GM18499 (cell line): ENCODE results near the gene PRKAR1B.
"Not testable (repeated sequence)": the region's sequence is repeated elsewhere in the genome, so short reads cannot be mapped to it uniquely, and the experiment has no call there.

Experiments
- ATAC-seq: cut with Tn5 transposase; IDR thresholded peaks from one replicate; pipeline ENCODE4 v1.9.1; 2021; ENCODE audit warnings: moderate number of reproducible peaks; ENCODE audit not compliant: insufficient read depth, unreplicated experiment

Gene PRKAR1B

DNA sequence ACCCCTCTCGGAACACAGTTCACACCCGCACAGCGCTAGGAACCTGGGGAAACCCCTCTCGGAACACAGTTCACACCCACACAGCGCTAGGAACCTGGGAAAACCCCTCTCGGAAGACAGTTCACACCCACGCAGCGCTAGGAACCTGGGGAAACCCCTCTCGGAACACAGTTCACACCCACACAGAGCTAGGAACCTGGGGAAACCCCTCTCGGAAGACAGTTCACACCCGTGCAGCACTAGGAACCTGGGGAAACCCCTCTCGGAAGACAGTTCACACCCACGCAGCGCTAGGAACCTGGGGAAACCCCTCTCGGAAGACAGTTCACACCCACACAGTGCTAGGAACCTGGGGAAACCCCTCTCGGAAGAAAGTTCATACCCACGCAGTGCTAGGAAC lies 74.9 kb downstream of the PRKAR1B start:
- not testable (repeated sequence) for ATAC-seq

DNA sequence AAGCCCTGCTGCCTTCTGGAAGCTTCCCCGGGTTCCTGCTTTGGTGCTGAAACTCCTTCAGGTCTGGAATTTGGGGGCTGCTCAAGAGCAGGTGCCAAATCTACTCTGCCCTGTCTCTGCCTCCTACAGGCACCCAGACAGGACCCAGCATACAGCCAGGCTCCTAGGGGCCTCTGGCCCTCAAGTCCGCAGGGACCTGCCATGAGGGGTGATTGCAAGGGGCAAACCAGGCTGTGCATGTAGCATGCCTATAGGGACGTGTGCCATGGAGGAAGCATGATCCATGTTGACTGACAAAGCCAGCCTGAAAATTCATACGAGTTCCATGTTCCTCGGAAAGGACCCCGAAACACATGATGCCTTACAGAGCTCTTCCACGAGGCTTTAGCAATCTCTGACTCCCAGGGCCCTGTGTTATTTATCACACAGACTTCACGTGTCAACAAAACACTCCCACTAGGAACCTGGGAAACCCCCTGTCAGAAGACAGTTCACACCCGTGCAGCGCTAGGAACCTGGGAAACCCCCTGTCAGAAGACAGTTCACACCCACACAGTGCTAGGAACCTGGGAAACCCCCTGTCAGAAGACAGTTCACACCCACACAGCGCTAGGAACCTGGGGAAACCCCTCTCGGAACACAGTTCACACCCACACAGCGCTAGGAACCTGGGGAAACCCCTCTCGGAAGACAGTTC lies 75.9 kb downstream of the PRKAR1B start:
- ATAC-seq: no peak

DNA sequence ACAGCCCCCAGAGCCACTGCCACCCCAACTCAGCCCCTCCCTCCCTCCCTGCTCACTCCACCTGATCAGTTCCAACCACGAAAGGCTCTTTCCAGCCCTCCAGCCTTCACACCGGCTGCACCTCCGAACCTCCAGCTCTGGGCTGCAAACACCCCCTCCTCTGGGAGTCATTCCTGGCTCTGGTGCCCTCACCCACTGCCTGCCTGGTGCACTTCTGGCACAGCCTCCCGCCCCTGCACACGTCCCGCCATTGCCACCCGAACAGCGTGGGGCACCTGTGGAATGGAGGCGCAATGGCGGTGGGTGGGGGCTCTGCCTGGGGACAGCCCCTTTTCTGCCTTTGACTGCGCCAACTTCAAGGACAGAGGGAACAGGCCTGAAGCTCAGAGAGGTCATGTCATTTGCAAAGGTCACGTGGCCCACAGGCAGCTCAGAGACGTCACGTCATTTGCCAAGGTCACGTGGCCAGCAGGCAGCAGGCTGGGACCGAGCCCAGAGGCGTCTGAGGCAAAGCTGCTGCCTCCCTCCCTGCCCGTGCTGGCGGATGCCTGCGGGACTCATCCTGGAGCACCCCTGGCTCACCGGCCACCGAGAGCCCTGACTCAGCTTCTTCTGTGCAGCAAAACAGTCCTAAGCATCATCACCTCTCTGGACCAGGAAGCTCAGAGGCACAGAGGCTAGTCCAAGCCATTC lies 76.6 kb downstream of the PRKAR1B start:
- no peak for ATAC-seq

DNA sequence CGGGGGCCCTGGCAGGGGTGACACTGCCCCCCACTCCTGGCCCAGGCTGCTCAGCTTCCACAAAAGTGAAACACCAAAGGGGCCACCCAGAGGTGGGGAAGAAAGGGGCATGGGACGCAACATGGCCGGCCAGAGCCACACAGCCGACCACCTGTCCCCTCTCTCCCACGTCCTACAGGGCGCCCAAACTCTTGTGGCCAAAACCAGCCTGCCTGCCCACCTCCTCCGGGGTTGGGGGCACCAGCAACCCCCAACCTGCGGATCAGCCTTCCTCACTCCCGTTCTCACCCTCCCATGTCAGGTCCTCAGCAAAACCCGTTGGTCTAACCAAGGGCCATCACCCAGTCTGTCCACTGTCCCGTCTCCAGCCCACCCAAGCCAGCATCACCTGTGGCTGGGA lies 80.1 kb downstream of the PRKAR1B start:
- no peak for ATAC-seq

DNA sequence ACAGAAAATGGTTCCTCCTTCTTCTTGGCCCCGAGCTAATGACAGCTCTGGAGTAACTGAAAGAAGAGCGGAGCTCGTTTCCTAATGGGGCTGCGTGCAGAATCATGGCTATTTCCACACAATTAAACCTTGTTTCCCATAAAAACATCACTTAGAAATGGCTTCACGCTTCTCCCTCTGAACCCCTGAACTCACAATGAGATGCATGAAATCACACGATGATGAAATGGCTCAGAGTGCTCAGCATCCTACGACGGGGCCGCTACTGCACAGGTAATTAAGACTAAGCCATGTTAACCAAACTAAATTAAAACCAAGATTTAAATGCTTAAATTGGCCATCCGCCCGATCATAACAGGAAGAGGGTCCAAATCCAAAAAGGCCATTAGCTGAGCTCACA lies 80.6 kb downstream of the PRKAR1B start:
- no peak for ATAC-seq

DNA sequence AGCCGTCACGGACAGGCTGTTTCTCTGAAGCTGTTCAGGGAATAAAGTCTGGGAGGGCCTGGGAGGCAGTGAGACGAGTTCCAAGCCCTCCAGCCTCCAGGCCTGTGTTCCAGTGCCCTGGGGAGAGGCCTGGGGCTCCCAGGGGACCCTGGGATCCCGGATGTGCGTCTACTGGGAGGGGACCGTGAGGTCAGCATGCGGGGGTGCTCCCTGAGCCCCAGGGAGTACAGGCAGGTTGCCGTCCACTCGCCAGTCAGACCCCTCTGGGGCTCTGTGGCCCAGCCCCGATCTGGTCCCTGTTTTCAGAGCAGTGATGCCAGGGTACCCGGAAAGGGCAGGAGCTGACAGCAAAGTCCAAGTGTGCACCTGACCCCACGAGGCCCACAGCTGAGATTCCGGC lies 81.5 kb downstream of the PRKAR1B start:
- ATAC-seq: no peak

DNA sequence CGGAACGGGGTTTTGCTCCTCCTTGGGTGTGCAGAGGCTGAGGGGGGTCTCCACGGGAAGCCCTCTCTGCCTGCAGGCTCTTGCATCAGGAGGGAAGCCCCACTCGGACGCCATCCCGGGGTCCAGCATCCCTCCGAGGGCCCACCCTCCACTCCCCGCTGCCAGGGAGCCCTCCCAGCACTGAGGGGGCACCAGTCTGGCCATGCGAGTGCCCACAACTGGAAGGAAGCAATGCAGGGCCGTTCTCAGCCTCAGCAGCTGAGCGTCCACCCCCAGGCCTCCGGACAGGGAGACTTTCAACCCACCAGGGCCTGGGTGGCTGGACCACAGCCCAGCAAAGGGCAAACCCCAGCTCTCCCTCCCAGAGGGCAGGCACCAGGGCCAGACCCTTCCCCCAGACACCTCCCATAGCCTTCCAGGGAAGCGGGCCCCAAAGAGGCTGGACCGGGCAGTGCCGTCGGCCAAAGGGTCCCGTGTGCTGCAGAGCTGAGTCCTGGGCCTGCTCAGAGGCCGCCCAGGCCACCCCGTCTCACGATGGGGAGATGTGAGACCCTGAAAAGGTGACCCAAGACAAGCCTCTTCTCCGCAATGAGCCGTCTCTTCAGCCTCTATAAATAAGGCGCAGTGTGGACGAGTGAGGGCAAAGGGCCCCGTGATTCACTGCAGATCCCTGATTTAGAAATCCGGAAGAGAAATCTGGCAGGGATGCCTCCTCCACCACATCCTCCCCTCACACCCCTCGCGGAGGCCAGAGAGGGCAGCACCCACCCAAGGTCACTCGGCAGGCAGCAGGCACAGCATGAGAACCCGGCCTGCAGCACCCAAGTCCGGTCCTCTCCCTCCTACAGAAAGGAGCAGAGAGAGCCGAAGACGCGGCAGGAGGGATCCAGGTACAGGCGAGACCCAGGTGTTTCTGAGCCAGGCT lies 82.4 kb downstream of the PRKAR1B start:
- ATAC-seq: no peak

DNA sequence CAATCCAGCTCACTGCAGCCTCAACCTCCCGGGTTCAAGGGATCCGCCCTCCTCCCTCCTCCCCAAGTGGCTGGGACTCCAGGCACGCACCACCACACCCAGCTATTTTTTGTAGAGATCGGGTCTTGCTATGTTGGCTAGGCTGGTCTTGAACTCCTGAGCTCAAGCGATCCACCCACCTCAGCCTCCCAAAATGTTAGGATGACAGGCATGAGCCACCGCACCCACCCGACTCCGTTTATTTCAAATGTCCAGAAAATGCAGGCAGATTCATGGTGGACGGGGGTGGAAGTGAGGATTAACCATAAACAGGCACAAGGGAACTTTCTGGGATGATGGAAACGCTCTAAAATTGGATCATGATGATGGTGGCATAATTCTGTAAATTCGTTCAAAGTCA lies 85.1 kb downstream of the PRKAR1B start:
- no peak for ATAC-seq

DNA sequence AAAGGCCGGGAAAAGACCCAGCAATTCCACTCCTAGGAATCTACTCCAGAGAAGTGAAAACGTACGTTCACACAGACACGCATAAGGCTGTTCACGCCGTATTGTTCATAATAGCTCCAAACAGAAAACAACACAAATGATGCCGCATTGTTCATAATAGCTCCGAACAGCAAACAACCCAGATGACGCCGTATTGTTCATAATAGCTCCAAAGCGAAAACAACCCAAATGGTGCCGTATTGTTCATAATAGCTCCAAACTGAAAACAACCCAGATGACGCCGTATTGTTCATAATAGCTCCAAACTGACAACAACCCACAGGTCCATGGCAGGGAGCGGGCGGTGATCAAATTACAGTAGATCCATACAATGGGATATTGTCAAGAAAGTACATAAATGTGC lies 85.8 kb downstream of the PRKAR1B start:
- ATAC-seq: no peak

DNA sequence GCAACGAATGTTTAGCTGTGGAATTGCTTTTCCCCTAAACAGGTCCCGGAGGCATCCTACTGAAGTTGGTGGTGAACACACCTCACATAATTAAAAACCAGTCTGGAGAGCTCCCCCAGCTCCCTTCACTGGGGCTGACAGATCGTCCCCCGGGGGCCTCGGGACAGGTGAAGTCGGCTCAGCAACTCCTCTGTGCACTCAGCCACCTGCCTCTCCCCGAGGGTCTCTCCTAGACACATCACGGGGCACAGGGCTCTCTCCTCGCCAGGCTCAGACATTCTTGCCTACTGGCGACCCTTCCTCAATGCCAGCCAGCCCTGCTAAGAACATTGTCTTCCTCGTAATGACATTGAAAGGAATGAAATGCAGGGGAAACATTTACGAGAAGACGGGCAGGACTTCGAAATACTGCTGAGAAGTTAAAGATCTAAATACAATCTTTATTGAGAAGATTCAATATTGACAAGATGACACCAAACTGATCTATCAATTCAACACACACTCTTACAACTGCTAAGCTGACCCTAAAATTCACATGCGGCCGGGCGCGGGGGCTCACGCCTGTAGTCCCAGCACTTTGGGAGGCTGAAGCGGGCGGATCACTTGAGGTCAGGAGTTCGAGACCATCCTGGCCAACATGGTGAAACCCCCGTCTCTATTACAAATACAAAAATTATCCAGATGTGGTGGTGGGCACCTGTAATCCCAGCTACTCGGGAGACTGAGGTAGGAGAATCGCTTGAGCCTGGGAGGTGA lies 88.6 kb downstream of the PRKAR1B start:
- no peak for ATAC-seq

DNA sequence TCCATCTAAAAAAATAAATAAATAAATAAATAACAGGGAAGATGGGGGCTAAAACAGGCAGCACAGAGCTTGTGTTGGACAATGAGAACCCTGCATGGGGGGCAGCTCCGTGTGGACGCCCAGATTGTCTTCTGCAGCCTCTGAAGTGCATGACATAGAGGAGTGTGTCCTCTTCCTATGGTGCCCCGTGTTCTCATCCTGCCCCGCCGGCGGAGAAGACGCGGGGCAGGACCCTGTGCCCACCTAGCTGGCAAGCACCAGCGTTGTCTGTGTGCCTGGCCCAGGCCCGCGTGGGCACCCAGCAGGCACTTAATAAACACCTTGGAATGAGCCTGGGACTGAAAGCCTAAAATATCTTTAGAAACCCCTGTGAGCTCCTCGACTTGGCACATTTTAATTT lies 89.3 kb downstream of the PRKAR1B start:
- ATAC-seq: no peak

DNA sequence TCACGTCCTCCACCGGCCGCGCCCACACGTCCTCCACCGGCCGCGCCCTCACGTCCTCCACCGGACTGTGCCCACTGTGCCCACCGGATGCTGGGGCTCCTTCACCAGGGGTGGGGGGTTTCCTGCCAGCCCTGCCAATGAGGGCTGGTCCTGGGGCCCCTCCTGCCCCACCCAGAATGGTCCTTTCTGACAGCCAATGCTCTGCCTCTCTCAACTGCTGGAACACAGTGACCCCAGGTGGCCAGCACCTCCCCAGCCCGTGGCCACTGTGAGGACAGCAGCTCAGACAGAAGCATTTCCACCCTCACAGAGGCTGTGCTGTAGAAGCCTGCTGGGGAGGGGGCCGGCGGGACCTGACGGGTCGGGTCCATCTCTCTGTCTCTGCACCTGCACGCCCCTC lies 90.7 kb downstream of the PRKAR1B start:
- no peak for ATAC-seq

DNA sequence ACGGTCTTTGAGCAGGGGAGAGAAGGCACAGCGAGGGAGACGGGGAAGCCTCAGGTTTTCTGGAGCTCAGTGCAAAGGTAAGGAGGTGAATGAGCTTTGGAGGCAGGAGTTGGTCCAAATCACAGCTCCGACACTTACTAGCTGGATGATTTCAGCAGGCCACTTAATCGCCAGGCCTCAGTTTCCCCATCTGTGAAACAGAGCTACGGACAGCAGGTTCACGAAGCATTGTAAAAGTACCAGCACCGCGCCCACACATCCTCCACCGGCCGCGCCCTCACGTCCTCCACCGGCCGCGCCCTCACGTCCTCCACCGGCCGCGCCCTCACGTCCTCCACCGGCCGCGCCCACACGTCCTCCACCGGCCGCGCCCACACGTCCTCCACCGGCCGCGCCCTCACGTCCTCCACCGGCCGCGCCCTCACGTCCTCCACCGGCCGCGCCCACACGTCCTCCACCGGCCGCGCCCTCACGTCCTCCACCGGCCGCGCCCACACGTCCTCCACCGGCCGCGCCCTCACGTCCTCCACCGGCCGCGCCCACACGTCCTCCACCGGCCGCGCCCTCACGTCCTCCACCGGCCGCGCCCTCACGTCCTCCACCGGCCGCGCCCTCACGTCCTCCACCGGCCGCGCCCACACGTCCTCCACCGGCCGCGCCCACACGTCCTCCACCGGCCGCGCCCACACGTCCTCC lies 91.2 kb downstream of the PRKAR1B start:
- ATAC-seq: not testable (repeated sequence)

DNA sequence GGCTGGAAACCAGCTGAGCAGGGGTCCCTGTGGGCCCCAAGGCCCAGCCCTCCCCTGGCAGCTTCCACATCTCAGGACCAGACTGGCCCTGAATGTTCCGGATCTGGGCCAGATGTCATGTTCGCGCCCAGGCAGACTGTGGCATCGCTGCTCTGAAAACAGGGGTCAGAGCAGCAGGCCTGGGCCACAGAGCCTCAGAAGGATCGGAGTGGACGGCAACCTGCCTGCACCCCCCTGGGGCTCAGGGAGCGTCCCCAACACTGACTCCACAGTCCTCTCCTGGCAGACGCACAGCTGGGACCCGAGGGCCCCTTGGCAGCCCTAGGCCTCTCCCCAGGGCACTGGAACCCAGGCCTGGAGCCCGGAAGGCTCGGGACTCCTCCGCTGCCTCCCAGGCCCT lies 91.9 kb downstream of the PRKAR1B start:
- ATAC-seq: no peak

DNA sequence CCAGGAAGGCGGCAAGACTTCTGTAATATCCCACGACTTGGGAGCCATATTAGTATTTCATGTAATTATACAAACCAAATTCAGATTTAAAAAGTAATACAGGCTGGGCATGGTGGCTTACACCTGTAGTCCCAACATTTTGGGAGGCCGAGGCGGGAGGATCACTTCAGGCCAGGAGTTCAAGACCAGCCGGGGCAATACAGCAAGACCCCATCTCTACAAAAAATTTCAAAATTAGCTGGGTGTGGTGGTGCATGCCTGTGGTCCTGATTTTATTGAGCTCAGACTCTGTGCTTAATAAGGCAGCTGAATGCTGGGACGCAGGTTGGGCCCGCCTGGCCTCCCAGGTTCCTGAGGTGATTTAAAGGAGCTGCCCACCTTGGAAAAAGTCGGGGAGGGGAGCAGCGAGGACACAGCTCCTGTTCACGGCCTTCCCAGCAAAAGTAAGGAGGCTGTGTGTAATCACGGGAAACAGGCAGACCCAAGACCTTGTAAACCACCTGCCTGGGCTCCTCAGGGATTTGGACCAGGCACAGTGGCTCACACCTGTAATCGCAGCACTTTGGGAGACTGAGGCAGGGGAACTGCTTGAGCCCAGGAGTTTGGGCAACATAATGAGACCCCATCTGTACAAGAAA lies 93.6 kb downstream of the PRKAR1B start:
- no peak for ATAC-seq

DNA sequence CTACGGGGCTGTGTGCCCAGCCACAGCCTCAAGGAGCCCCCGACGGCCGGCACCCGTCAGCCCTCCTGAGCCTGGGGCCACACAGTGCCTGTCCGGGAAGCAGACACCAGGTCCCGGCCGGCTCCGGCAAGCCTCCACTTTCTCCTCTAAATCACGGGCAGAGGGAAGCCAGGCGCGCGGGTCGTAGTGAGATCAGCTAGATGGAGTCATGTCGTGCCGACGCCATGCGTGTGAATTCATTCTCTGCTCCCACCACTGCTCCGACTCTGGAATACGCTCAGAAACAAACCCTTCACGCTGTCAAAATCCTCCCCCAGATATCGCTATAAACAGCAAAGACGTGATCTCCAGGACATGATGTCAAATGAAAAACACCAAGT lies 94.3 kb downstream of the PRKAR1B start:
- ATAC-seq: no peak

DNA sequence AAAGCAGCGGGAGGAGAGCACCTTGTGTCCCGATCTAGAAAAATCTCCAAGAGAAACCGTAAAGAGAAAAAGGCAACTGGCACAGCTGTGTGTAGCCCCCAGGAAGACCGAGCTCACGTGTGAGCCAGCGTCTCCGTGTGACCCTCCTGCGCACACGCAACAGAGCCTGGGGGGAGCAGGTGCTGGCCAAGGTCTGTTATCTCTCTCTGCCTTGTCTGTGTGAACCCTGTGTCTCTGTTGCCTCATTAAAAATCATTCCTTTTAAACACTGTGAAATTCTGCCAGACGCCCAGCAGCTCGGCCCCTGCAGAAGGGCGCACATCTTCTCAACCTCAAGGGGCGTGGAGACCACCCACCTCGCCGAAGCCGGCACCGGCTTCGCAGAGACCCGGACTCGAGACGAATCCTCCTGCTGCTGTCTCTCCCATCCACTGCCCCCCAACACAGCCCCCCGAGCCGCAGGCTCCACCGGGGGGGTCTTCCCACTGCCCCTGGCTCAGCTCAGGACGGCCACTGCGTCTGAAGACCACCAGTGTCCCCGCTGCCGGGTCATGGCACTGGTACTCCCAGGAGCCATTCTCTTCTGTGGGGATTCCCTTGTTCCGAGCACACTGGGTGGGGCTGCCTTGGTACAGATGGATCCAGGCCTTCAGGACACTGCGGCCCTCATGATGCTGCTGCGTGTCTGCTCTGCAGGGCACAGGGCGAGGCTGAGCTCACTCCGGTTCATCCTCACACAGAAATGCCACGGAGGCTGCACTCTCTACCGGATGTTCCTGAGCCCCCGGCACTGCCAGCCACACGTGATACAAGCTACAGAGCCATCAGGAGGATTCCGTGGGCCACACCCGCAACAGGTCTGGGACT lies 94.9 kb downstream of the PRKAR1B start:
- ATAC-seq: no peak

DNA sequence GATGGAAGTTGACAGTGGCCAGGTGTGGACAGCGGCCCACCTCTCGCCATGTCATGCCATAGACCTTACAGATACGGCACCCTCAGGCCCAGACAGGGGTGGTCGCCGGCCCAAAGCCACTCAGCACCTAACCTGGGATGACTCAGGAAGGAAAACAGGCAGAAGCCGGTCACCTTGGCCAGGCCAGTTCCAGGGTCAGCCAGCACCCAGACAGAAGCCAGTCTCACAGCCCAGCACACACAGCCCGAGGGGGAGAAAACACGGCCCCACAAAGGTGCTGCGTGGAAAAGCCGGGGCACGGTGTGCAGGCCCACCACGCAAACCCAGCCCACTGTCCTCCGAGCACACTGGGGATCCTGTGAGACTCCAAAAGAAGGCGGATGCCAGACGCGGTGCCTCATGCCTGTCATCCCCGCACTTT lies 95.8 kb downstream of the PRKAR1B start:
- no peak for ATAC-seq
